ENCODE results near the gene GPSM1.

The GPSM1 gene

DNA sequence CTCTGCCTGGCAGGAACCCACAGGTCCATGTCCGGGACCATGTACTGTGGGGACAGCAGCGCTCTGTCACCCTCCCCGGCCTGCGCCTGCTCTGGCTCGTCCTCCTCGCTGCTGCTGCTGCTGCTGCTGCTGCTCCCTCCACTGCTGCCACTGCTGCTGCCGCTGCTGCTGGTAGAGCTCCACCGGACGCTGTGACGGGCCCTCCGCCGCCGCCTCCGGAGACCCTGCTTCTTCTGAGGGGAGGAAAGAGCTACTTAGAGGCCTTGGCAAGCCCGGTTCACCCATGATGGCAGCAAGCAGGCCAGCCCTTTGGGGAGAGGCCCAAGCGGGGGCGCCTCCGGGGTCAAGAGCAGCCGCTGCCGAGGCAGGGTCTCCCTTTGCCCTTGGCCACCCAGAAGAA lies 56.1 kb downstream of the GPSM1 start:
- DNase-seq (ENCODE audit: extremely low read depth, low read depth), result no peak
- TF ChIP-seq, protein P1, sequence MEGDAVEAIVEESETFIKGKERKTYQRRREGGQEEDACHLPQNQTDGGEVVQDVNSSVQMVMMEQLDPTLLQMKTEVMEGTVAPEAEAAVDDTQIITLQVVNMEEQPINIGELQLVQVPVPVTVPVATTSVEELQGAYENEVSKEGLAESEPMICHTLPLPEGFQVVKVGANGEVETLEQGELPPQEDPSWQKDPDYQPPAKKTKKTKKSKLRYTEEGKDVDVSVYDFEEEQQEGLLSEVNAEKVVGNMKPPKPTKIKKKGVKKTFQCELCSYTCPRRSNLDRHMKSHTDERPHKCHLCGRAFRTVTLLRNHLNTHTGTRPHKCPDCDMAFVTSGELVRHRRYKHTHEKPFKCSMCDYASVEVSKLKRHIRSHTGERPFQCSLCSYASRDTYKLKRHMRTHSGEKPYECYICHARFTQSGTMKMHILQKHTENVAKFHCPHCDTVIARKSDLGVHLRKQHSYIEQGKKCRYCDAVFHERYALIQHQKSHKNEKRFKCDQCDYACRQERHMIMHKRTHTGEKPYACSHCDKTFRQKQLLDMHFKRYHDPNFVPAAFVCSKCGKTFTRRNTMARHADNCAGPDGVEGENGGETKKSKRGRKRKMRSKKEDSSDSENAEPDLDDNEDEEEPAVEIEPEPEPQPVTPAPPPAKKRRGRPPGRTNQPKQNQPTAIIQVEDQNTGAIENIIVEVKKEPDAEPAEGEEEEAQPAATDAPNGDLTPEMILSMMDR (IDR thresholded peaks at IDR 0.05; ENCODE audit: low read depth, low read length), result no peak

DNA sequence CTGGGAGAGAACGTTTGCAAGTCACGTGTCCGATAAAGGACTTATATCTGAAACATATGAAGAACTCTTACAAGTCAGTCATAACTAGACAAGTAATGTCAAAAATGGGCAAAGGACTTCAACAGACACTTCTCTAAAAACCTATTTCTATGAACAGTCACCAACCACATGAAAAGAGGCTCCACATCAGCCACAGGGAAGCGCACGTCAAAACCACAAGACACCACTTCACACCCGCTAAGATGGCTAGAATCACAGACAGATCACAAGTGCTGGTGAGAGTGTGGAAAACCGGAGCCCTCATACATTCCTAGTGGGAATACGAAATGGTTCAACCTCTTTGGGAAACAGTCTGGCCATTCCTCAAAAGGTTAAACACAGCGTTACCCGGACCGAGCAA lies 57.7 kb downstream of the GPSM1 start:
- TF ChIP-seq, protein P1 (IDR thresholded peaks at IDR 0.05; ENCODE audit: low read depth, low read length), result no peak
- no peak for DNase-seq (ENCODE audit: extremely low read depth, low read depth)

DNA sequence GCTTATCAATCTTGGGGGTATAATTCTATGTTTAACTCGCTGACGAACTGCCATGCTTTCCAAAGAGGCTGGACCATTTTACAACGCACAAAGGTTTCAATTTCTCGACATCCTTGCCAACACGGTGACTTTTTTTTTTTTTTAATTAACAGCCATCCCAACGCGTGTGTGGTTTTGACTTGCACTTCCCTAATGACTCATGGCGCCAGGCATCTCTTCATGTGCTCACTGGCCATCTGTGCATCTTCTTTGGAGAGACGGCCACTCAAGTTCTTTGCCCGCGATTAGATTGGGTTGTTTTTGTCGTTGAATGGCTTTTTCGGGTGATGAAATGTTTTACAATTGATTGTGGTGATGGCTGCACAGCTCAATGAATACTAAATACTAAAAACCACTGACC lies 58.7 kb downstream of the GPSM1 start:
- TF ChIP-seq, protein P1 (IDR thresholded peaks at IDR 0.05; ENCODE audit: low read depth, low read length), result no peak
- DNase-seq (ENCODE audit: extremely low read depth, low read depth), result no peak

DNA sequence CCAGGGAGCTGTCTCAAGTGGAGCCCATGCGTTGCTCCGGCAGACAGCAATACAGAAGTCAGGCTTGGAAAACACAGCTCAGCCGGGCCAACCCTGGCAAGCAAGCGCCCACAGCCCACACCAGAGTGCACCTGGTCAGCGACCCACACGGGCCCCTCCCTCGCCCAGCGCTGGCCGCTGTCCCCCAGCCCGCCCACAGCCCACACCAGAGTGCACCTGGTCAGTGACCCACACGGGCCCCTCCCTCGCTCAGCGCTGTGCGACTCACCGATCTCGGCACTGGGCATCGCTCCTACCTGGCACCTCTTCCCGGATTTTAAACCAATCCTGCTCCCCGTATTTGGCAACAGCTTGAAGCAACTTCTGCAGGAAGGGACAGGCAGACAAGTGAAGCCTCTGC lies 59.9 kb downstream of the GPSM1 start:
- no peak for DNase-seq (ENCODE audit: extremely low read depth, low read depth)
- TF ChIP-seq, protein P1 (IDR thresholded peaks at IDR 0.05; ENCODE audit: low read depth, low read length), result no peak

DNA sequence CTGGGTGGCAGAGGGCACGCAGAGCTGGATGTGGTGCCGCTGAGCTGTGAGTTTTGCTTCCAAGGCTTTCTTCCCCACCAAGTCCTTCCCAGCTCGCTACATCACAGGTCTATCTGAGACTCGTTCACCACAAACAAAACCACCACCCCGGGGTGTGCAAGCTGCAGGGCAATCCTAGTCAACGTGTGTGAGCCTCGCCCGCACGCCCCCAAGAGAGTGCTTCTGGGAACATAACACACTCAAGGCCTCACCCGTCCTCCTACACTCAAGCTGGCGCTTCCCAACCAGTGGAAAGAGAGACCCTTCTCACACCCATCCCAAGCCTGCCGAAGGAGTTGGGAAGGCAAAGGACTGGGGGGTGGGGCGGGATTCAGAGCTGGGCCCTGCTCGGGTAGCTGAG lies 62.1 kb downstream of the GPSM1 start:
- no peak for DNase-seq (ENCODE audit: extremely low read depth, low read depth)
- TF ChIP-seq, protein P1 (IDR thresholded peaks at IDR 0.05; ENCODE audit: low read depth, low read length), result no peak

DNA sequence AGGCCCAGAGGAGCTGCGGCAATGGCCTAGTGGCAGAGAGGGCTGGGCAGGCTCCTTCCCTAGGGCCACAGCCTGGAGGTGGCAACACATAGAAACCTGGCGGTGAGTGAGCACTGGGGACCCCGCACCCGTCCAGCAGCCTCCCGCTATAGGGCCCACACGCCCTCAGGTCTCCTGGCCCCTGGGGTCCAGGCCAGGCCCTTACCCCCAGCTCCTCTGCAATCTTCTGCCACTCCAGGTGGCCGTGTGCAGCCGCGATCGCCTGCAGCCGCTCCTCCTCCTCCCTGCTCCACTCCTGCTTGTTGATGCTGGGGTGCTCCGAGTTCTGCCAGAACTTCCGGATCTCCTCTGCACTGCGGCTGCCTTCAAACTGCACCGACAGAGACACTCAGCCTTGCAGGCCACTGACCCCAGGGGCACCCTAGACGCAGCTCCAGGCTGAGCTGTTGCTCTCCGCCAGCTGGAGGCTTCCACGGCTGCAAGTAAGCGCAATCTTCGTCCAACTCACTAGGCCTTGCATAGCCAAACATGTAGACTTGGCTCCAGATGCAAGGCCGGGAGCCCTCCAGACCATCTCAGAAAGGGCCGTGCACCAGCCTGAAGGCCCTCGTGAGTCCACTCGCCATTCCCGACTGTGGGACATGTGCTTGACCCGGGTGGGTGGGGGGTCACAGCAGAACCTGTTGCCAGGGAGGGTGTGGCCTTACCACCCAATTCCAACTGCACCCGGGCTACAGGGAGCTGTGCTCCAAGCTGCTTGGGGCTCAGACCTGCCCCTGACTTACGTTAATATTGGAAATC lies 64.6 kb downstream of the GPSM1 start:
- no peak for DNase-seq (ENCODE audit: extremely low read depth, low read depth)
- TF ChIP-seq, protein P1 (IDR thresholded peaks at IDR 0.05; ENCODE audit: low read depth, low read length), result no peak

DNA sequence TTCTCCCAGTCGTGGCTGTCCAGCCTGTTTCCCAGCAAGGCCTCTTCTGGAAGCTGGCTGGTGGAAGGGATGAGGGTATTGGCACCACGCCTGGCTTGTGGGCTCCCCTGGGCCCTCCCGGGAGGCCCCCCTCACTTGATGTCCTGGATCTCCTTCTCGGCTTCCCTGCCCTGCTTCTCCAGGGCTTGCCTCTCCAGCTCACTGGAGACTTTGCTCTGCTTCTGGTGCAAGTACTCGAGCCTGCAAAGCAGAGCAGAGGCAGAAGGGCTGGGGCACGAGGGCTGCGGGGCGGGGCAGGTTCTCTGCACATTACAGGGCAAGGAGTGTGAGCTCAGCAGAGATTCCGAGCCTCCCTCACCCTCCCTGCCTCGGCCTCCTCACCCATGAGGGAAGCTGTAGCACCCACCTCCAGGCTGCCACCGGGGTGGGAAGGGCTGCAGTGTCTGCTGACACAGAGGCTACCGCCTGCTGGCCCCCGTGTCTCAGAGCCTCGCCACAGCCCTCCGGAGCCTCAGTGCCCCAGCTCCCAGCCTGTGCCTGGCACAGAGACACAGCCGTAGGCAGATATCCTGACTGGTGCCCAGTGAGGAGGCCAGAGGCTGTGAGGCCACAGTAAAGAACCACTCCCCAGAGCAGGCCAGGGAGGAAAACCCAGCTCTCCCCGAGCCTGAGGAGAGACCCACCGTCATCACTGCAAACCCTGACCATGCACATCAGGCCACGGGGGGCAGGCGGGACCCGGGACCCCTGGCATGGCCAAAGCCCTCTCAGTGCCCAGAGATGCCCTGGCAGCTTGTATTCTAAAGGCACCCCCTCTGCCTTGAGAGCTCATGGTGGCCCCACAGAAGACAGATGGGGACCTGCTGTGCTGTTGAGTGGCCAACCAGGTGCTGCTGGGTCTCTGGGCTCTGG lies 65.5 kb downstream of the GPSM1 start:
- no peak for DNase-seq (ENCODE audit: extremely low read depth, low read depth)
- TF ChIP-seq, protein P1 (IDR thresholded peaks at IDR 0.05; ENCODE audit: low read depth, low read length), result no peak
